NCI-H226 (cell line): ENCODE results near the gene SPRED1.
A peak's percentile ranks its signal among the peaks of the same experiment; 100 is the strongest.
"Not testable (repeated sequence)": the region's sequence is repeated elsewhere in the genome, so short reads cannot be mapped to it uniquely, and the experiment has no call there.

ENCODE experiments used
- DNase-seq: peaks from one replicate; pipeline ENCODE4 v3.0.0-alpha.2; 2015

SPRED1 gene

DNA sequence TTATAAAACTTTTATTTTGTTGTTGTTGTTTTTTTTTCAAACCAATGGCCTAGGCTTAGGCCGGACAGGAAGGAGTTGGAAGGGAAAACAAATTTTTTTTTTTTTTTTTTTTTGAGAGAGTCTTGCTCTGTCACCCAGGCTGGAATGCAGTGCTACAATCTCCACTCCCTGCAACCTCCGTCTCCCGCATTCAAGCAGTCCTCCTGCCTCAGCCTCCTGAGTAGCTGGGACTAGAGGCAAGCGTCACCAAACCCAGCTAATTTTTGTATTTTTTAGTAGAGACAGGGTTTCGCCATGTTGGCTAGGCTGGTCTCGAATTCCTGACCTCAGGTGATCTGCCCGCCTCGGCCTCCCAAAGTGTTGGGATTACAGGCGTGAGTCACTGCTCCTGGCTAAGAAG is 15.6 kb upstream of the SPRED1 start:
- DNase-seq: not testable (repeated sequence)

DNA sequence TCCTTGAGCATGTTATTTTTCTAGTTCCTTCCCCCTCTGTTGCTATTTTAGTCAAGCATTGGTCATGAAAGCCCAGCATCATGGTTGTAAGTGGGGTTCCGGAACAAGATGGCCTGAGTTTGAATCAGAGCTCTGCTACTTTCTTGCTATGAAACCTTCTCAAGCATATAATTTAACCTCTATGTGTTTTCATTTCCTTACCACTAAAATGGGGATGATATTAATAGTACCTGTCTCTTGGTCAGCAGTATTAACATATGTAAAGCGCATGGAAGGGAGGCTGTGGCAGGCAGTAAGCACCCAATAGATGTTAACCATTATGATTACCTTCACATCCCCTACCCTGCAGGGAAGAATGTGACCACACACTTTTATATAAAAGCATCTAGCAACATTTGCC is 14.3 kb upstream of the SPRED1 start:
- DNase-seq: no peak

GRCh38 chr15:38242055-38242454 is 10.6 kb upstream of the SPRED1 start:
- no peak for DNase-seq

GRCh38 chr15:38243278-38244055 is 9.2 kb upstream of the SPRED1 start:
- no peak for DNase-seq

DNA sequence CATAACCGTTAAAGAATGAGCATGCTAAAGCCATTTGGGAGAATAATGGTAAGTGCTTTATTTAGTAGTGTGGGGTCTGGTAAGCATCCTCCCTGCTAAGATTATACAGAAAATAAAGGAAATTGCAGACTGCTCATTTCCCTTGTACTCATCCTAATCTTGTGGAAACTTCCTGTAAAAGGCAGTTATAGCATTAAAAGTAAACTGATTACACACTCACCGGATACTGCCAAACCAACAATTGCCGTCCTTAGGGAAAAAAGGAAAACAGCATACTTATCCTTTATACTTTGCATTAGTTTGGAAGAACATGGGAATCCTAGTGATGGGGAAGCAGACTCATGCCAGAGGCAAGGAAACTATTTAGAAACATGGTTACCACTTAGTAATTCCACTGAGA is 5.3 kb upstream of the SPRED1 start:
- no peak for DNase-seq

DNA sequence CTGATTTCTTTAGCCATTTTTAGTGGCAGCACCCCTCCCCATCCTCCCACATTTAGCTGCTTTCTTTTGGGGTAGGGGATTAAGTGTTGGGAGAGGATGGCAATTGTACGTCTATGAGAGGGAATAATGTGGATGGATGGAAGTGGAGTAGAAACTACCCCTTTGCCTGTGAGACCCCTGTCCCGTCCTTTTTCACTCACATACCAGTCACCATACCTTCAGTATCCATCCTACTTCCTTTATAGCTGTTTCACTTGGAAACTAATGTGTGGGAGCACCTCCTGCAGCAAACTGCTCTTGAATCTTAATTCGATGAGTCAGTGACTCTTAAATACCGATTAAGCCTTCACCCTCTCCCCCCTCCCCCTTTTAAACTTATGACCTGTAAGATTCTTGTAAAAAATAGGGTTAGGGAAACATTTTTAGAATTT is 730 bp downstream of the SPRED1 start:
- DNase-seq: peak; percentile 52

DNA sequence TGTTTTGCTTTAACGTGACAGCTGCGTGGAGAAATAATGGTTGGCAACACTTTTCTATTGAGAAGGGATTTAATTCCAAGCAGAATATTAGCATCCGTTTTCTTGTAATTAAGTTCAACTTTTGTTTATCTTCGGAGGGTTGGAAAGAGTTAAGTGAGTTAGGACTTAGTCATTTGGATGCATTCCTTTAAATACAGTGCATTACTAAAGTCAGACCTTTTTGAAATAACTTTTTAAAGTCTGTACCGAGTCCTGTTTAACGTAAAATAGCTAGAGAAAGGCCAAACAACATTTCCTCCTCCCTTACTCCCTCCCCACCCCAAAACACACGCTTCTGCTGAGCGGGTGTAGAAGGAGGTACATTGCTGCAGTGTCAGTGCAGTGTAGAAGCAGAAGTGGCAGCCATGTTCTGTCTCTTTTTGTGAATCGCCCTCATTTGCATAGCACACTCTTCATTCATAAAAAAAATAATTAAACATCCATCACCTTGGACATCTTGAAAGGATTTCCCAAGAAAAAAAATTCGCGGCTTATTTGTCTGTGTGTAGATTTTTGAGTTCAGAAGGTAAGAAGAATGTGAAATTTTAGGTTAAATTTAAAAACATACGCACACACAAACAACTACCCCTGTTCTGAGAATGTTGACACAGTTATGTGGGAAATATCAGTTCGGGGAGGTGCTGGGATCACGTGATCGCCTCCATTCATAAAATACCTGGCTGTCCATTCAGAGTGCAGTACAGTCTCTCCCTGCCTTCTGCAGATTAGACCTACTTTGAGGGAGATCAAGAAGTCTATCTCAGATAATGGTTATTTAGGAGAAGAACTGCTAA is 1.6 kb downstream of the SPRED1 start:
- DNase-seq: peak; percentile 48

DNA sequence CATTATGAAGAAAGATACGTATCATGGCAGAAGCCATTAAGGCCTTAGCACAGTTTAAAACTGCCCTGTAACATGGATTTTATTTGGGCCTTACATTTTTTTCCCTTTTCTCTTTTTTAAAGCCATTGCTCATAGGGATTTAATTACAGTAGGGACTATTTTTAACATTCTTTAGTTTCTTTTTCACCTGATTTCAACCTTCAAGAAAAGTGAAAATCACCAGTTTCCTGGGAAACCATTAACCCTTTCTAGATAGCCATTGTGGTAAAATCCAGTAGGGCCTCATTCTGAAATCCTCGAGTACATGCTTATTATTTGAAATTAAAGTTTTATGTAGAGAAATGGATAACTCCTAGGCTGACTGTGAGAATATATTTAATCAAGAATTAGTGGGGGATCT is 3.1 kb downstream of the SPRED1 start:
- no peak for DNase-seq

GRCh38 chr15:38257676-38258075 is 5.0 kb downstream of the SPRED1 start:
- DNase-seq: no peak

GRCh38 chr15:38259134-38259533 is 6.5 kb downstream of the SPRED1 start:
- DNase-seq: no peak

GRCh38 chr15:38260077-38260476 is 7.4 kb downstream of the SPRED1 start:
- DNase-seq: peak; percentile 62

DNA sequence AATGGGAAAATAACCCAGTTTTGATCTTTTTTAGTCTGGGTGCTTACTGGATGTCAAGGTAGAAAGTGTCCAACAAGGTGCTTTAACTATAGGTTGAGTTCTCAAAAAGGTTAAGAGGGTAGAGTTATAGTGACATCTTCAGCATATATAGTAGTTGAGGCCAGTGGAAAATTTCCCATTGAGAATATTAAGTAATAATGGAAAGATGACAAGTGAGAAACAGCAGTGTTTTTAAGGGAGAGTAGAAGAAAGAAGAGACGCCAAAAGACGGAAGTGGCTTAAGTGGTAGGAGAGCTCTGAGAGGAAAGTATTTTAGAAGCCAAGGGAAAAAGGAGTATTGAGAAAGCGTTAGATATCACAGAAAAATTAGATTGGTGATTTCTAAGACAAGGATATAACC is 10.6 kb downstream of the SPRED1 start:
- no peak for DNase-seq

GRCh38 chr15:38263996-38264395 is 11.4 kb downstream of the SPRED1 start:
- DNase-seq: peak; percentile 9

- DNase-seq: no peak
Measured at GRCh38 chr15:38266247-38266986, 13.8 kb downstream of the SPRED1 start.

GRCh38 chr15:38267421-38268022 is 14.9 kb downstream of the SPRED1 start:
- no peak for DNase-seq

DNA sequence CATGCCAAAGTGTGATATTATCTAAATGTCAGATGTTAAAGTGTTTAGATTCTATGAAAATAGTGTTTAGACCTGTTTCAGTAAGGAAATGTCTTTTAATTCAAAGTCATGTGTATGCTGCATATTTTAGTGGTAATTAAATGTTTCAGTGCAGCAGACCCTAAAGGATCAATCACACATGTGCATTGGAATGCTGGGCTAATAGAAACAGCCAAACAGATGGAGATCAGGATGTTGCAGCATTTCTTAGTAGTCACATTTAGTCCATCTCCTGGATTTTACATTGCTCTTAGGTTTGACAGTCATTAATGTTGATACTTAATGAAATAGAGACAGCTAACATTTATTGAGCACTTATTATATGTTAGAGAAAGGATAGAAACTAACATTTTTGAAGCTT is 18.5 kb downstream of the SPRED1 start:
- no peak for DNase-seq

- DNase-seq: no peak
Measured at GRCh38 chr15:38271895-38272294, 19.3 kb downstream of the SPRED1 start.

DNA sequence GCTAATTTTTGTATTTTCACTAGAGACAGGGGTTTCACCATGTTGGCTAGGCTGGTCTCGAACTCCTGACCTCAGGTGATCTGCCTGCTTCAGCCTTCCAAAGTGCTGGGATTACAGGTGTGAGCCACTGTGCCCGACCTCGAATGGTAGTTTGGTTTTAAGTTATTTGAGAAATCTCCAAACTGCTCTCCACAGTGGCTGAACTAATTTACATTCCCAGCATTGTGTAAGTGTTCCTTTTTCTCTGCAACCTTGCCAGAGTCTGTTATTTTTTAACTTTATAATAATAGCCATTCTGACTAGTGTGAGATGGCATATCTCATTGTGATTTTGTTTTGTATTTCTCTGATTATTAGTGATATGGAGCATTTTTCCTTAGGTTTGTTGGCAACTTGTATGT is 19.8 kb downstream of the SPRED1 start:
- not testable (repeated sequence) for DNase-seq

GRCh38 chr15:38274135-38274534 is 21.5 kb downstream of the SPRED1 start:
- DNase-seq: no peak

DNA sequence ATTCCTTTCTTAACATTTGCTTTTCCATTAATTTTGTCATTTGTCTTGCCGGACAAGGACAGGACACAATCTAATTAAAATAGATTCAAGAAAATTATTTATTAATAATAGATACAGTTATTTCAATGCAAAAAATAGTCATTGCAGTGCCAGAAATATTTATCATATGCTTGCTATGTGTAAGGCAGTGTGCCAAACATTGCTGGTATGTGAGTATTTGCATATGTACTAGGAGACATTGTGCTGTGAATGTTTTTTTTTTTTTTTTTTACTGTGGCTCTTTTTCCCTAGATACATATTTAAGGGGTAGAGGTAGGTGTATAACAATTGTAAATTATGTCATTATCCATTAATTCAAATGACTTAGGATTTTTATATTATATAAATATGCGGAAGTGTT is 23.3 kb downstream of the SPRED1 start:
- no peak for DNase-seq

GRCh38 chr15:38277281-38277680 is 24.6 kb downstream of the SPRED1 start:
- not testable (repeated sequence) for DNase-seq

DNA sequence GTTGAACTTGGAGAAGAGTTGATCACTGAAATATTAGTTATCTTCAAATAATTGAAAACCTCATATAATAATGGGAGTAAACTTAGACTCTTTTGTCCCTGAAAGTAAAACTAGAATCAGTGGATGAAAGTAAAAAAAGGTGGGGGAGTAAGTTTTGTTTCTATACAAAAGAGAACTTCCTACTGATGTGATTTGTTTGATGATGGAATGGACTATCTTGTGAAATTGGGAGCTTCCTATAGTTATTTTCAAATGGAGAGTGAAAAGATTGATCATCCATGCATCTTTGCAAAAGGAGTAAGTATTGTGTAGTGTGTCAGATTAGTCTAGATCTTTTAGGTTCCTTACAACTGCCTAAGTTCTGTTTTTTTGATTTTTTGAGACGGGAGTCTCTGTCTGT is 28.4 kb downstream of the SPRED1 start:
- DNase-seq: no peak

- DNase-seq: no peak
Measured at GRCh38 chr15:38283010-38283409, 30.4 kb downstream of the SPRED1 start.
